HG02642 (cell line): ENCODE data around the gene STARD7.

ENCODE experiments used
- ATAC-seq: cut with Tn5 transposase; IDR thresholded peaks from one replicate; pipeline ENCODE4 v1.9.1; 2021; ENCODE audit warnings: mild to moderate bottlenecking; ENCODE audit not compliant: unreplicated experiment, poor library complexity

The STARD7 gene

GRCh38 chr2:96202152-96202854 is 6.3 kb downstream of the STARD7 start:
- ATAC-seq = no peak

- no peak for ATAC-seq
Measured at GRCh38 chr2:96201338-96201737, 7.3 kb downstream of the STARD7 start.

- no peak for ATAC-seq
Measured at GRCh38 chr2:96198921-96199320, 9.7 kb downstream of the STARD7 start.

- no peak for ATAC-seq
Measured at GRCh38 chr2:96197546-96198255, 10.9 kb downstream of the STARD7 start.

GRCh38 chr2:96195410-96196066 is 13.1 kb downstream of the STARD7 start:
- ATAC-seq = no peak

GRCh38 chr2:96191937-96192670 is 16.5 kb downstream of the STARD7 start:
- ATAC-seq = no peak

GRCh38 chr2:96188821-96189526 is 19.7 kb downstream of the STARD7 start:
- no peak for ATAC-seq

- ATAC-seq = no peak
Measured at GRCh38 chr2:96186562-96186961, 22.1 kb downstream of the STARD7 start.

GRCh38 chr2:96185516-96185915 is 23.1 kb downstream of the STARD7 start:
- no peak for ATAC-seq

- no peak for ATAC-seq
Measured at GRCh38 chr2:96184989-96185388, 23.6 kb downstream of the STARD7 start.

- ATAC-seq = no peak
Measured at GRCh38 chr2:96184188-96184587, 24.4 kb downstream of the STARD7 start.

- no peak for ATAC-seq
Measured at GRCh38 chr2:96181529-96181928, 27.1 kb downstream of the STARD7 start.

- no peak for ATAC-seq
Measured at GRCh38 chr2:96180521-96180920, 28.1 kb downstream of the STARD7 start.

- ATAC-seq = no peak
Measured at GRCh38 chr2:96180002-96180401, 28.6 kb downstream of the STARD7 start.

GRCh38 chr2:96176661-96177060 is 32.0 kb downstream of the STARD7 start:
- no peak for ATAC-seq

GRCh38 chr2:96175951-96176350 is 32.7 kb downstream of the STARD7 start:
- no peak for ATAC-seq

GRCh38 chr2:96174251-96175144 is 34.1 kb downstream of the STARD7 start:
- peak; percentile 72 for ATAC-seq

GRCh38 chr2:96171831-96172230 is 36.8 kb downstream of the STARD7 start:
- ATAC-seq = no peak

GRCh38 chr2:96170626-96171025 is 38.0 kb downstream of the STARD7 start:
- no peak for ATAC-seq
